HEK293 (cell line): ENCODE measurements around the gene PRPF18.

Experiments
- CTCF ChIA-PET: fragments of 350-600 bp; formaldehyde crosslinking; extraction: SDS; loops from one replicate; lab custom pipeline; 2021; ENCODE audit warnings: antibody characterized with exemption; lab: Yijun Ruan, JAX
- POLR2A ChIA-PET: fragments of 300-600 bp; formaldehyde crosslinking; extraction: SDS; loops from one replicate; lab custom pipeline; 2020; ENCODE audit warnings: antibody characterized with exemption, inconsistent platforms; lab: Yijun Ruan, JAX
- H3K27ac ChIP-seq: fragments of 200-500 bp; sonication (Bioruptor generic); 2 replicates; pipeline ENCODE4 v1.5.1; 2014; ENCODE audit warnings: low read depth, low read length, control low read depth, inconsistent platforms; ENCODE audit errors: extremely low read depth
- H3K36me3 ChIP-seq, 2 experiments: fragments of 200-500 bp in 1 of 2; sonication (Bioruptor generic) in 1 of 2; 1 replicate in 1 of 2; 2 replicates in 1 of 2; pipeline ENCODE4 v1.5.1; 2014 to 2017; ENCODE audit warnings: inconsistent platforms in 2 of 2, low read length in 2 of 2; ENCODE audit not compliant: control insufficient read depth in 2 of 2, insufficient read depth in 1 of 2
- H3K4me1 ChIP-seq: fragments of 200-500 bp; sonication (Bioruptor generic); 2 replicates; pipeline ENCODE4 v1.5.1; 2014; ENCODE audit warnings: mild to moderate bottlenecking, low read length, inconsistent platforms; ENCODE audit not compliant: control insufficient read depth, insufficient read depth
- H3K4me3 ChIP-seq: 2 replicates; pipeline ENCODE4 v1.5.1; 2011; ENCODE audit warnings: low read depth, mild to moderate bottlenecking, control low read depth, low read length, moderate library complexity
- H3K9me3 ChIP-seq: fragments of 200-500 bp; sonication (Bioruptor generic); 2 replicates; pipeline ENCODE4 v1.5.1; 2014; ENCODE audit warnings: low read depth, low read length, inconsistent platforms; ENCODE audit not compliant: control insufficient read depth, insufficient read depth
- GLI2 ChIP-seq: fragments of 450-650 bp; formaldehyde crosslinking; IDR thresholded peaks from 2 replicates; pipeline ENCODE4; 2017; ENCODE audit warnings: missing biosample characterization, missing genetic modification characterization, low read depth, borderline replicate concordance
- SP7 ChIP-seq: fragments of 450-650 bp; formaldehyde crosslinking; IDR thresholded peaks from 2 replicates; pipeline ENCODE4 v1.5.1; 2016; ENCODE audit warnings: missing biosample characterization, missing genetic modification characterization
- ZBTB48 ChIP-seq: fragments of 450-650 bp; formaldehyde crosslinking; IDR thresholded peaks from 2 replicates; pipeline ENCODE4 v1.5.1; 2016; ENCODE audit warnings: missing biosample characterization, missing genetic modification characterization
- ZEB2 ChIP-seq: fragments of 450-650 bp; formaldehyde crosslinking; IDR thresholded peaks from 2 replicates; pipeline ENCODE4 v1.5.1; 2016; ENCODE audit warnings: missing biosample characterization, missing genetic modification characterization
- ZNF148 ChIP-seq: fragments of 450-650 bp; formaldehyde crosslinking; IDR thresholded peaks from 2 replicates; pipeline ENCODE4 v1.5.0; 2017; ENCODE audit warnings: missing biosample characterization, missing genetic modification characterization, borderline replicate concordance
- ZNF169 ChIP-seq: fragments of 450-650 bp; formaldehyde crosslinking; IDR thresholded peaks from 2 replicates; pipeline ENCODE4 v1.5.1; 2016; ENCODE audit warnings: missing biosample characterization, missing genetic modification characterization
- ZNF175 ChIP-seq: fragments of 450-650 bp; formaldehyde crosslinking; IDR thresholded peaks from 2 replicates; pipeline ENCODE4 v1.5.1; 2016; ENCODE audit warnings: missing biosample characterization, missing genetic modification characterization
- ZNF211 ChIP-seq: fragments of 450-650 bp; formaldehyde crosslinking; IDR thresholded peaks from 2 replicates; pipeline ENCODE4 v1.5.1; 2016; ENCODE audit warnings: low read depth, missing biosample characterization, missing genetic modification characterization
- ZNF302 ChIP-seq: fragments of 450-650 bp; formaldehyde crosslinking; IDR thresholded peaks from 2 replicates; pipeline ENCODE4 v1.5.1; 2016; ENCODE audit warnings: missing biosample characterization, missing genetic modification characterization, low read depth
- ZNF311 ChIP-seq: fragments of 450-650 bp; formaldehyde crosslinking; IDR thresholded peaks from 2 replicates; pipeline ENCODE4 v1.5.1; 2017; ENCODE audit warnings: missing biosample characterization, missing genetic modification characterization, borderline replicate concordance
- ZNF501 ChIP-seq: fragments of 450-650 bp; formaldehyde crosslinking; IDR thresholded peaks from 2 replicates; pipeline ENCODE4 v1.5.1; 2016; ENCODE audit warnings: missing biosample characterization, missing genetic modification characterization
- ZNF518A ChIP-seq: fragments of 450-650 bp; formaldehyde crosslinking; conservative IDR thresholded peaks from 2 replicates; pipeline ENCODE4 v1.5.1; 2016; ENCODE audit warnings: low read depth, missing biosample characterization, missing genetic modification characterization
- ZNF558 ChIP-seq: fragments of 450-650 bp; formaldehyde crosslinking; IDR thresholded peaks from 2 replicates; pipeline ENCODE4 v1.5.1; 2016; ENCODE audit warnings: missing biosample characterization, missing genetic modification characterization
- ZNF560 ChIP-seq: fragments of 450-650 bp; formaldehyde crosslinking; IDR thresholded peaks from 2 replicates; pipeline ENCODE4 v1.5.1; 2017; ENCODE audit warnings: missing biosample characterization, missing genetic modification characterization, borderline replicate concordance
- ZNF600 ChIP-seq: fragments of 450-650 bp; formaldehyde crosslinking; IDR thresholded peaks from 2 replicates; pipeline ENCODE4 v1.5.1; 2016; ENCODE audit warnings: missing biosample characterization, missing genetic modification characterization
- ZNF654 ChIP-seq: fragments of 450-650 bp; formaldehyde crosslinking; IDR thresholded peaks from 2 replicates; pipeline ENCODE4 v1.5.1; 2016; ENCODE audit warnings: low read depth, missing biosample characterization, missing genetic modification characterization
- ZNF670 ChIP-seq: fragments of 450-650 bp; formaldehyde crosslinking; IDR thresholded peaks from 2 replicates; pipeline ENCODE4 v1.5.1; 2016; ENCODE audit warnings: missing biosample characterization, missing genetic modification characterization, low read depth
- TF ChIP-seq, protein P1 (sequence below): fragments of 450-650 bp; formaldehyde crosslinking; IDR thresholded peaks from 2 replicates; pipeline ENCODE4 v1.5.1; 2016; ENCODE audit warnings: missing biosample characterization, missing genetic modification characterization
- TF ChIP-seq, protein P2 (sequence below): fragments of 450-650 bp; formaldehyde crosslinking; IDR thresholded peaks from 2 replicates; pipeline ENCODE4 v1.5.1; 2016; ENCODE audit warnings: missing biosample characterization, missing genetic modification characterization

The PRPF18 gene

DNA sequence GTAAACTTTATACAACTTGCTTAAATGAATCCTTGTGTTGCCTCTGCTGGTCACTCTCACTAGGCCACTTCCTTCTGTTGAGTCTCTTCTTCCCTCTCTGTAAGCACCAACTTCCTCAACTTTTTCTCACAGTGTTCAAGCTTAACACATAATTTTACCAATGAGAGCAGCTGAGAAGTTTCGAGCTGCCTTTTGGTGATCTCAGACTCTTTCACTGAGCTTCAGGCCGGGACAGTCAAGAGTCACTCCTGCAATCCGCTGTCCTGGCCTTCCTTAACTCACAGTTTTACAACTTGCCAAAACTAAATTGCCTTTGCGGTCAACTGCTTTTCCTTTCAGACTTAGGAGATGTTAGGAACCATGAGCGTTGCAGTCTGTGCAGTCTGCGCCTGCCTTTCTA lies 47.4 kb downstream of the PRPF18 start:
- Histone ChIP-seq H3K9me3 (no peaks in the 10 kb centered on the region), H3K27ac (no peak overlapping the region), H3K36me3 (peaks cover 0 to 32% of the 10 kb centered on the region in 2 experiments), H3K4me1 (no peaks in the 10 kb centered on the region), H3K4me3 (no peak overlapping the region)
- POLR2A ChIA-PET = interaction anchor here (1.2 kb wide), 1 partner anchor 47 kb away, joined by 3 read pairs; the partner anchor contains the start of gene PRPF18
- TF ChIP-seq ZNF560 = no peak
- TF ChIP-seq ZNF600 = no peak
- TF ChIP-seq ZNF302 (tag by site-specific recombination) = no peak
- no peak for TF ChIP-seq GLI2
- TF ChIP-seq SP7 (tag by site-specific recombination) = no peak
- TF ChIP-seq ZNF518A (tag by site-specific recombination) = no peak
- TF ChIP-seq ZNF169 (tag by site-specific recombination) = no peak
- no peak for TF ChIP-seq ZNF501
- TF ChIP-seq ZBTB48 (tag by site-specific recombination) = no peak
- no peak for TF ChIP-seq ZNF670
- TF ChIP-seq ZNF175 (tag by site-specific recombination) = no peak
- TF ChIP-seq ZNF311 (tag by site-specific recombination) = no peak
- TF ChIP-seq, protein P1, sequence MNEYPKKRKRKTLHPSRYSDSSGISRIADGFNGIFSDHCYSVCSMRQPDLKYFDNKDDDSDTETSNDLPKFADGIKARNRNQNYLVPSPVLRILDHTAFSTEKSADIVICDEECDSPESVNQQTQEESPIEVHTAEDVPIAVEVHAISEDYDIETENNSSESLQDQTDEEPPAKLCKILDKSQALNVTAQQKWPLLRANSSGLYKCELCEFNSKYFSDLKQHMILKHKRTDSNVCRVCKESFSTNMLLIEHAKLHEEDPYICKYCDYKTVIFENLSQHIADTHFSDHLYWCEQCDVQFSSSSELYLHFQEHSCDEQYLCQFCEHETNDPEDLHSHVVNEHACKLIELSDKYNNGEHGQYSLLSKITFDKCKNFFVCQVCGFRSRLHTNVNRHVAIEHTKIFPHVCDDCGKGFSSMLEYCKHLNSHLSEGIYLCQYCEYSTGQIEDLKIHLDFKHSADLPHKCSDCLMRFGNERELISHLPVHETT (tag by site-specific recombination) = no peak
- TF ChIP-seq, protein P2, sequence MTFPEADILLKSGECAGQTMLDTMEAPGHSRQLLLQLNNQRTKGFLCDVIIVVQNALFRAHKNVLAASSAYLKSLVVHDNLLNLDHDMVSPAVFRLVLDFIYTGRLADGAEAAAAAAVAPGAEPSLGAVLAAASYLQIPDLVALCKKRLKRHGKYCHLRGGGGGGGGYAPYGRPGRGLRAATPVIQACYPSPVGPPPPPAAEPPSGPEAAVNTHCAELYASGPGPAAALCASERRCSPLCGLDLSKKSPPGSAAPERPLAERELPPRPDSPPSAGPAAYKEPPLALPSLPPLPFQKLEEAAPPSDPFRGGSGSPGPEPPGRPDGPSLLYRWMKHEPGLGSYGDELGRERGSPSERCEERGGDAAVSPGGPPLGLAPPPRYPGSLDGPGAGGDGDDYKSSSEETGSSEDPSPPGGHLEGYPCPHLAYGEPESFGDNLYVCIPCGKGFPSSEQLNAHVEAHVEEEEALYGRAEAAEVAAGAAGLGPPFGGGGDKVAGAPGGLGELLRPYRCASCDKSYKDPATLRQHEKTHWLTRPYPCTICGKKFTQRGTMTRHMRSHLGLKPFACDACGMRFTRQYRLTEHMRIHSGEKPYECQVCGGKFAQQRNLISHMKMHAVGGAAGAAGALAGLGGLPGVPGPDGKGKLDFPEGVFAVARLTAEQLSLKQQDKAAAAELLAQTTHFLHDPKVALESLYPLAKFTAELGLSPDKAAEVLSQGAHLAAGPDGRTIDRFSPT (tag by site-specific recombination) = no peak
- no peak for TF ChIP-seq ZEB2
- TF ChIP-seq ZNF211 (tag by site-specific recombination) = no peak
- no peak for TF ChIP-seq ZNF558
- no peak for TF ChIP-seq ZNF654 (tag by site-specific recombination)
- TF ChIP-seq ZNF148 (tag by site-specific recombination) = no peak
- CTCF ChIA-PET = interaction anchor here (1.0 to 1.6 kb wide), 3 partner anchors 20 to 194 kb away, joined by 3 to 4 read pairs (median 3); no protein-coding TSS in a partner anchor
